Colonic mucosa (tissue), 4 donors: ENCODE measurements around the gene SLA2. TPM values are rescaled to one million over a fixed set of nuclear protein-coding genes. Genes with fewer than 3 reads are reported as not detected.

Experiments used
- DNase-seq: peaks from one replicate; pipeline ENCODE4 v3.0.0-alpha.2; 2020
- H3K27ac ChIP-seq: fragments of 200-600 bp; one replicate; pipeline ENCODE4 v1.8.0; 2021
- H3K27me3 ChIP-seq: fragments of 200-600 bp; one replicate; pipeline ENCODE4 v1.8.0; 2021
- H3K36me3 ChIP-seq: fragments of 200-600 bp; one replicate; pipeline ENCODE4 v1.8.0; 2021
- H3K4me1 ChIP-seq: fragments of 200-600 bp; one replicate; pipeline ENCODE4 v1.8.0; 2021; ENCODE audit warnings: mild to moderate bottlenecking
- H3K4me3 ChIP-seq: fragments of 200-600 bp; one replicate; pipeline ENCODE4 v1.8.0; 2021
- H3K9ac ChIP-seq, 2 donors: one replicate each; pipeline ENCODE4 v1.7.0; 2013; ENCODE audit warnings: control low read depth in 2 of 2, low read depth in 2 of 2, low read length in 2 of 2
- H3K9me3 ChIP-seq: fragments of 200-600 bp; one replicate; pipeline ENCODE4 v1.8.0; 2021
- CTCF ChIP-seq: fragments of 200-600 bp; IDR thresholded peaks from one replicate; pipeline ENCODE4 v1.8.0; 2022; ENCODE audit warnings: antibody characterized with exemption, mild to moderate bottlenecking
- intact Hi-C: fragments of 100-400 bp; cut with DNase I; formaldehyde crosslinking; loops from one replicate; pipeline ENCODE4 v1.14.1; 2022
- total RNA-seq, 2 donors: library from RNA; stranded (reverse); fragmentation: NEBNext Ultra II Directional in 1 of 2; extraction: Animal tissue kit (Norgen Biotek cat#: 25700) in 1 of 2; gene quantifications; one replicate each; pipeline ENCODE4 v1.2.1, GENCODE V29; 2021
- donor health status: healthy.
- donor health status: DM: no; HTN: no; CAD: no.
- donor health status: DM: no; HTN: no; CAD: no.

The SLA2 gene
- total RNA-seq, 2 donors from 2014 or later, result 0.58 to 0.59 TPM

- intact Hi-C loops, result no loop called here
- Histone ChIP-seq H3K9ac (no peak overlapping the region), H3K27ac (no peak overlapping the region), H3K27me3 (no peaks in the 10 kb centered on the region), H3K9me3 (no peaks in the 10 kb centered on the region), H3K36me3 (no peaks in the 10 kb centered on the region), H3K4me1 (no peaks in the 10 kb centered on the region), H3K4me3 (no peak overlapping the region)
- no peak for DNase-seq
- no peak for TF ChIP-seq CTCF
Observed at GRCh38 chr20:36655004-36655403, 9.0 kb upstream of the SLA2 start.

GRCh38 chr20:36654506-36654905, 8.5 kb upstream of the SLA2 start:
- no peaks in the 10 kb centered on the region for H3K9me3 ChIP-seq
- H3K36me3 ChIP-seq, result no peaks in the 10 kb centered on the region
- DNase-seq, result no peak
- intact Hi-C loops, result no loop called here
- H3K4me3 ChIP-seq, result no peak overlapping the region
- H3K4me1 ChIP-seq, result no peaks in the 10 kb centered on the region
- H3K27me3 ChIP-seq, result no peaks in the 10 kb centered on the region
- H3K27ac ChIP-seq, result no peak overlapping the region
- no peak for TF ChIP-seq CTCF
- no peak overlapping the region for H3K9ac ChIP-seq

- intact Hi-C loops, result no loop called here
- Histone ChIP-seq H3K9ac (no peak overlapping the region), H3K27me3 (no peaks in the 10 kb centered on the region), H3K27ac (no peak overlapping the region), H3K4me1 (no peaks in the 10 kb centered on the region), H3K9me3 (no peaks in the 10 kb centered on the region), H3K4me3 (no peak overlapping the region), H3K36me3 (no peaks in the 10 kb centered on the region)
- TF ChIP-seq CTCF, result no peak
- DNase-seq, result no peak
Observed at GRCh38 chr20:36653456-36653855, 7.5 kb upstream of the SLA2 start.

GRCh38 chr20:36647196-36648121, 1.5 kb upstream of the SLA2 start:
- DNase-seq, result no peak
- intact Hi-C loops, result no loop called here
- no peaks in the 10 kb centered on the region for H3K9me3 ChIP-seq
- H3K27ac ChIP-seq, result no peak overlapping the region
- H3K36me3 ChIP-seq, result no peaks in the 10 kb centered on the region
- H3K4me3 ChIP-seq, result no peak overlapping the region
- H3K4me1 ChIP-seq, result no peaks in the 10 kb centered on the region
- no peaks in the 10 kb centered on the region for H3K27me3 ChIP-seq
- no peak overlapping the region for H3K9ac ChIP-seq
- TF ChIP-seq CTCF, result no peak

GRCh38 chr20:36646678-36647077, 682 bp upstream of the SLA2 start:
- H3K27me3 ChIP-seq, result no peaks in the 10 kb centered on the region
- DNase-seq, result no peak
- intact Hi-C loops, result no loop called here
- TF ChIP-seq CTCF, result no peak
- no peak overlapping the region for H3K27ac ChIP-seq
- no peaks in the 10 kb centered on the region for H3K4me1 ChIP-seq
- no peak overlapping the region for H3K9ac ChIP-seq
- no peaks in the 10 kb centered on the region for H3K36me3 ChIP-seq
- H3K4me3 ChIP-seq, result no peak overlapping the region
- no peaks in the 10 kb centered on the region for H3K9me3 ChIP-seq
